B cell (primary cell): Measurements from ENCODE around the gene ETV3. TPM values are rescaled to one million over a fixed set of nuclear protein-coding genes. Genes with fewer than 3 reads are reported as not detected.

Experiments
- ATAC-seq: fragments of 200-7000 bp; cut with Tn5 transposase; one replicate; pipeline ENCODE4 v1.10.0; 2021; ENCODE audit warnings: low read depth, mild to moderate bottlenecking, moderate number of reproducible peaks, moderate library complexity
- CTCF ChIA-PET: fragments of 350-600 bp; sonication (Branson Sonifier 250); formaldehyde crosslinking; loops from one replicate; lab custom pipeline; 2021; ENCODE audit warnings: antibody characterized with exemption, inconsistent platforms; lab: Charles Lee
- POLR2A ChIA-PET: fragments of 350-600 bp; sonication (Branson Sonifier 250); formaldehyde crosslinking; loops from one replicate; lab custom pipeline; 2021; ENCODE audit warnings: antibody characterized with exemption; lab: Charles Lee
- DNase-seq: peaks from one replicate; pipeline ENCODE4 v3.0.0; 2013
- H2AFZ ChIP-seq: 2 replicates; pipeline ENCODE4 v1.6.1; 2012; ENCODE audit warnings: mild to moderate bottlenecking, low read depth, low read length; ENCODE audit not compliant: insufficient read depth, poor library complexity, severe bottlenecking
- H3K27ac ChIP-seq, 2 donors: 1 replicate in 1 of 2; 2 replicates in 1 of 2; pipeline ENCODE4 v1.5.1; 2012 to 2013; ENCODE audit warnings: low read length in 2 of 2, mild to moderate bottlenecking in 2 of 2, moderate library complexity in 1 of 2
- H3K27me3 ChIP-seq, 4 experiments: fragments of 200-600 bp in 1 of 4; sonication (generic) in 1 of 4; replicated peaks in 1 of 4; 1 replicate in 2 of 4; 2 replicates in 2 of 4; pipeline versions ENCODE4 v1.6.1 to v1.7.0; 2013 to 2016; ENCODE audit warnings: low read length in 3 of 4, mild to moderate bottlenecking in 2 of 4, mixed read lengths in 1 of 4, moderate library complexity in 1 of 4; ENCODE audit not compliant: insufficient read depth in 4 of 4, control insufficient read depth in 3 of 4; ENCODE audit errors: control extremely low read depth in 1 of 4
- H3K36me3 ChIP-seq, 2 experiments: replicated peaks in 1 of 2; 1 replicate in 1 of 2; 2 replicates in 1 of 2; pipeline versions ENCODE4 v1.6.1 to v1.7.1; 2013; ENCODE audit warnings: low read length in 1 of 2; ENCODE audit not compliant: insufficient read depth in 2 of 2, control insufficient read depth in 1 of 2; ENCODE audit errors: control extremely low read depth in 1 of 2, extremely low read depth in 1 of 2
- H3K4me1 ChIP-seq, 2 donors: fragments of 200-600 bp in 1 of 2; sonication (generic) in 1 of 2; 1 replicate in 1 of 2; 2 replicates in 1 of 2; pipeline versions ENCODE4 v1.5.1 to v1.6.1; 2013 to 2017; ENCODE audit warnings: low read length in 2 of 2; ENCODE audit not compliant: control insufficient read depth in 2 of 2, insufficient read depth in 2 of 2
- H3K4me2 ChIP-seq: replicated peaks from 2 replicates; pipeline ENCODE3; 2012; ENCODE audit warnings: mild to moderate bottlenecking, low read depth, low read length; ENCODE audit not compliant: poor library complexity, severe bottlenecking
- H3K4me3 ChIP-seq, 5 experiments: fragments of 200-600 bp in 1 of 5; sonication (generic) in 1 of 5; 1 replicate in 3 of 5; 2 replicates in 2 of 5; pipeline versions ENCODE4 v1.5.1 to v1.7.0; 2011 to 2016; ENCODE audit warnings: low read length in 4 of 5, mild to moderate bottlenecking in 4 of 5, low read depth in 2 of 5, control low read depth in 1 of 5, moderate library complexity in 1 of 5; ENCODE audit not compliant: insufficient read depth in 1 of 5; ENCODE audit errors: control extremely low read depth in 1 of 5, extremely low read depth in 1 of 5
- H3K79me2 ChIP-seq: fragments of 200-600 bp; sonication (generic); one replicate; pipeline ENCODE4 v1.6.0; 2016; ENCODE audit warnings: low read length; ENCODE audit not compliant: control insufficient read depth, insufficient read depth
- H3K9ac ChIP-seq: fragments of 200-600 bp; sonication (generic); 2 replicates; pipeline ENCODE4 v1.6.1; 2017; ENCODE audit warnings: mild to moderate bottlenecking, low read length, moderate library complexity
- H3K9me3 ChIP-seq, 3 donors: one replicate each; pipeline versions ENCODE4 v1.6.1 to v1.7.1; 2013; ENCODE audit warnings: low read length in 2 of 3; ENCODE audit not compliant: control insufficient read depth in 2 of 3, insufficient read depth in 1 of 3; ENCODE audit errors: control extremely low read depth in 1 of 3
- H4K20me1 ChIP-seq: 2 replicates; pipeline ENCODE4 v1.6.0; 2012; ENCODE audit warnings: mild to moderate bottlenecking, low read length; ENCODE audit not compliant: insufficient read depth, control insufficient read depth, poor library complexity, severe bottlenecking
- H3K27ac Mint-ChIP-seq: one replicate; pipeline ENCODE4 v1.8.0; 2021; ENCODE audit warnings: mixed read lengths
- H3K27me3 Mint-ChIP-seq: one replicate; pipeline ENCODE4 v1.8.0; 2021; ENCODE audit warnings: mixed read lengths
- H3K4me1 Mint-ChIP-seq: one replicate; pipeline ENCODE4 v1.8.0; 2021; ENCODE audit warnings: mixed read lengths
- H3K4me3 Mint-ChIP-seq: one replicate; pipeline ENCODE4 v1.8.0; 2021; ENCODE audit warnings: mixed read lengths
- H3K9me3 Mint-ChIP-seq: one replicate; pipeline ENCODE4 v1.8.0; 2022; ENCODE audit warnings: mixed read lengths; ENCODE audit not compliant: insufficient read depth
- EZH2 ChIP-seq: IDR thresholded peaks from 2 replicates; pipeline ENCODE4 v1.6.1; 2012; ENCODE audit warnings: borderline replicate concordance, low read depth, mild to moderate bottlenecking, moderate library complexity, low read length; ENCODE audit not compliant: insufficient read depth, poor library complexity, severe bottlenecking
- WGBS: methylation state at CpG from one replicate; pipeline ENCODE4 v1.1.5; 2013; ENCODE audit warnings: missing lambda C conversion rate; ENCODE audit not compliant: insufficient coverage; 5-methylcytosine and 5-hydroxymethylcytosine counted together
- intact Hi-C: fragments of 100-400 bp; cut with micrococcal nuclease; formaldehyde crosslinking; loops from one replicate; pipeline ENCODE4 v1.10.0; 2022
- polyA plus RNA-seq: library from polyadenylated mRNA; depleted of rRNA; stranded (reverse); fragments of >200 nt; gene quantifications from 2 replicates; pipeline ENCODE4 v1.2.3, GENCODE V29; 2012
- total RNA-seq, 2 donors: library from RNA; stranded (reverse); fragments of 120-200 nt in 1 of 2; gene quantifications; 1 replicate in 1 of 2; 2 replicates in 1 of 2; pipeline versions ENCODE4 v1.2.3 to v1.2.4, GENCODE V29; 2013 to 2022
- TF ChIP-seq, protein P1 (sequence below): fragments of 200-600 bp; IDR thresholded peaks from one replicate; pipeline ENCODE4 v1.8.0; 2022; ENCODE audit warnings: antibody characterized with exemption, mild to moderate bottlenecking

ETV3 gene
- total and polyA plus RNA-seq, 2 donors (not counting 1 experiment from before 2014, with no cell fraction given), result 16.7 to 34.1 TPM

DNA sequence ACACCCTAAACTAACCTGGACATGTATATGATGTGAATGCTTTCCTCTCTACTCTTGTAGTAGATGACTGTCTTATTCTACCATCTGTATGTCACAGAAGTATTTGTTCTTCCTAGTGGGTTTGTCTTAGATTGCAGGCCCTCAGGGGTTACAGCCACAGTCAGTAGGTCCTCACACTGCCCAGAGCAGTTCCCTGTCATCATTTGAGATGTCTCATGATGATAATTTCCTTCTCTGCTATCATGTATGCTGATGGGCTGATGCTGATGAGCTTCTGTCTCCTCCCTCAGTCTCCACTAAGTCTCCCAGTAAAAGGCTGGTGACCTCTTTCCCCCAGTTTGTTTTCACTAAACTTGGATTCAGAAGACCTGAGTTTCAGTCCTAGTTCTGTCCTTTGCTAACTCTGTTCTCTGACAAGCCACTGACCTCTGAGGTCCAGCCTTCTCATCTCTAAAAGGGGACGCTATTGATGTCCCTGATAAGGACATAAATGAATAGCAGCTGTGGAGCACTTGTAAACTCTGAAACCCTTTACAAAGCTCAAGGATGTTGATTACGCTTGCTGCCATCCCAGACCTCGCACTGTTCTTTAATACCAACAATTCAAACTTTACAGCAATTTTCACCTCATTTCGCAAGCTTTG, 3.1 kb upstream of the ETV3 start:
- Mint-ChIP-seq H3K9me3 (no peaks in the 10 kb centered on the region), H3K27me3 (peaks cover 12% of the 10 kb centered on the region), H3K4me3 (no peak overlapping the region), H3K4me1 (peaks cover 27% of the 10 kb centered on the region), H3K27ac (no peak overlapping the region)
- Histone ChIP-seq H4K20me1 (peaks cover 16% of the 10 kb centered on the region), H2AFZ (no peak overlapping the region), H3K4me1 (peaks cover 19 to 21% of the 10 kb centered on the region in 2 donors), H3K4me2 (no peak overlapping the region), H3K9me3 (no peaks in the 10 kb centered on the region), H3K79me2 (peaks cover 12% of the 10 kb centered on the region), H3K4me3 (no peak overlapping the region), H3K27ac (no peak overlapping the region), H3K36me3 (no peaks in the 10 kb centered on the region), H3K27me3 (no peaks in the 10 kb centered on the region), H3K9ac (no peak overlapping the region)
- WGBS, result 100% methylated on average over 1 of the region's 4 CpGs
- CTCF ChIA-PET, result interaction anchor here (1.6 to 4.1 kb wide), 2 partner anchors 15 to 51 kb away, joined by 10 to 24 read pairs; no protein-coding TSS in a partner anchor
- ATAC-seq (no peak), DNase-seq (no peak)
- intact Hi-C loops, result no loop called here
- POLR2A ChIA-PET, result no interaction called here
- no peak for TF ChIP-seq EZH2

DNA sequence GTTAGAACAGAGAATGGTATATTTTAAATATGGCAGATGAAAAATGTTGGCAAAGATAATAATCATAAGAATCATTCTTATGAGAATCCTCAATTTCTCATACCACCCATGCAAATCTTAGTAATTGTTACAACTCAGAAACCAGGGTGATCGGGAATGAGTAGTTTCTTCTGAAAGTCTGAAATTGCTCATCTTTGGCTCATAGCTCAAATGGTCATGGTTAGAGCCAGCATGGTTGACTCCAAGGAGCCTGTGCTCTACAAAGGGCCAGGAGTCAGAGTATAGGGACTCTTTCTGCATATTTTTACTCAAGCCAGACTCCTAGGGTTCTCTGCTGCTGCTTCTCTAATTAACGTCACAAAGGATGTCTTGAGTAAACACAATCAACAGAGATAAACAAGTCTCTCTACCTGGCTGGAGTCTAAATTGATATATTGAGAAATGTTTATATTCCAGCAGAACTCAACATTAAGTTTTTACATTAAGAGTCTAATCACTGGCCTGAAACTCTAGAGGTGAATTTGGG, 1.9 kb upstream of the ETV3 start:
- peaks cover 2 to 11% of the 10 kb centered on the region in 2 experiments for H3K36me3 ChIP-seq
- H3K79me2 ChIP-seq, result peaks cover 22% of the 10 kb centered on the region
- H3K9me3 Mint-ChIP-seq, result no peaks in the 10 kb centered on the region
- H3K4me3 ChIP-seq, result no peak overlapping the region
- ChIA-PET CTCF (interaction anchor here (1.2 to 4.1 kb wide), 3 partner anchors 8 to 16 kb away, joined by 3 to 24 read pairs (median 9); no protein-coding TSS in a partner anchor), POLR2A (no interaction called here)
- H3K9ac ChIP-seq, result no peak overlapping the region
- no peak overlapping the region for H2AFZ ChIP-seq
- no peaks in the 10 kb centered on the region for H3K9me3 ChIP-seq
- H3K27ac ChIP-seq, result peak overlapping the region in 1 of 2 donors; percentile 95
- WGBS, result 40% methylated on average over 1 of the region's 2 CpGs
- H3K4me3 Mint-ChIP-seq, result no peak overlapping the region
- H4K20me1 ChIP-seq, result peaks cover 18% of the 10 kb centered on the region
- peaks cover 9% of the 10 kb centered on the region for H3K27me3 Mint-ChIP-seq
- H3K4me1 Mint-ChIP-seq, result peaks cover 35% of the 10 kb centered on the region
- DNase-seq, result no peak
- intact Hi-C loops, result no loop called here
- H3K27ac Mint-ChIP-seq, result peak overlapping the region; percentile 97
- no peaks in the 10 kb centered on the region for H3K27me3 ChIP-seq
- no peak for TF ChIP-seq EZH2
- TF ChIP-seq, protein P1, sequence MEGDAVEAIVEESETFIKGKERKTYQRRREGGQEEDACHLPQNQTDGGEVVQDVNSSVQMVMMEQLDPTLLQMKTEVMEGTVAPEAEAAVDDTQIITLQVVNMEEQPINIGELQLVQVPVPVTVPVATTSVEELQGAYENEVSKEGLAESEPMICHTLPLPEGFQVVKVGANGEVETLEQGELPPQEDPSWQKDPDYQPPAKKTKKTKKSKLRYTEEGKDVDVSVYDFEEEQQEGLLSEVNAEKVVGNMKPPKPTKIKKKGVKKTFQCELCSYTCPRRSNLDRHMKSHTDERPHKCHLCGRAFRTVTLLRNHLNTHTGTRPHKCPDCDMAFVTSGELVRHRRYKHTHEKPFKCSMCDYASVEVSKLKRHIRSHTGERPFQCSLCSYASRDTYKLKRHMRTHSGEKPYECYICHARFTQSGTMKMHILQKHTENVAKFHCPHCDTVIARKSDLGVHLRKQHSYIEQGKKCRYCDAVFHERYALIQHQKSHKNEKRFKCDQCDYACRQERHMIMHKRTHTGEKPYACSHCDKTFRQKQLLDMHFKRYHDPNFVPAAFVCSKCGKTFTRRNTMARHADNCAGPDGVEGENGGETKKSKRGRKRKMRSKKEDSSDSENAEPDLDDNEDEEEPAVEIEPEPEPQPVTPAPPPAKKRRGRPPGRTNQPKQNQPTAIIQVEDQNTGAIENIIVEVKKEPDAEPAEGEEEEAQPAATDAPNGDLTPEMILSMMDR, result no peak
- no peak for ATAC-seq
- H3K4me2 ChIP-seq, result no peak overlapping the region
- H3K4me1 ChIP-seq, result peaks cover 20 to 26% of the 10 kb centered on the region in 2 donors
